GM12872 (cell line): ENCODE measurements around the gene MAD1L1.

Source experiments
- TF ChIP-seq, protein P1 (sequence below): IDR thresholded peaks from 3 replicates; pipeline ENCODE4 v1.5.1; 2011; ENCODE audit warnings: low read depth, mild to moderate bottlenecking, low read length, moderate library complexity; ENCODE audit not compliant: insufficient read depth

Gene MAD1L1

DNA sequence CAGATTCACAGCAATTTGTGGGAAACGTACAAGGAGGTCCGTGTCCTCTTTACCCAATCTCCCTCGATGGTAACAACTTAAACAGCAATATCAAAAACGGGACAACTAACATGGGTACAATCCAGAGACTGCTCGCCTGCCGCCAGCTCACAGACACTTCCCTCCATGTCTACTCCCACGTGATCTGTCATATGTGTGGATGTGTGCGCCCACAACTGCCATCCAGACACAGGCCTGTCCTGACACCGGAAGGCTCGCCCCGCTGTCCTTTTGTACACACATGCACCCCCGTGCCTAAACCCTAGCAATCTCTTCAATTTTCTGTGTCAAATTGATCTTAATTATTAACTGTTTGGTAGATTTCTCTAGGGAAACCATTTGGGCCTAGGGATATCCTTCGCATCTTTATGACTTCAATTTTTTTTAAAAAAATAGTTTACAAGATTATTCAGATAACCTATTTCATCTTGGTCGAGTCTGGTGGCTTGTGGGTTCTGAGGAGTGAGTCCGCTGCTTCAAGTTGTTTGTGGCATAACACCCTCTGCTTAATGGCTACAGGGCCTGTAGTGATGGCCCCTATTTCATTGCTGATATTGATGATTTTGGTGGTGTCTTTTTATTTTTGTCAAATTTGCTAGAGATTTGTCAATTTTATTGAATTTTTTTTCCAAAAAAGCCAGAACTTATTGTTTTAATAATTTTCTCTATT lies 260.6 kb downstream of the MAD1L1 start:
- TF ChIP-seq, protein P1, sequence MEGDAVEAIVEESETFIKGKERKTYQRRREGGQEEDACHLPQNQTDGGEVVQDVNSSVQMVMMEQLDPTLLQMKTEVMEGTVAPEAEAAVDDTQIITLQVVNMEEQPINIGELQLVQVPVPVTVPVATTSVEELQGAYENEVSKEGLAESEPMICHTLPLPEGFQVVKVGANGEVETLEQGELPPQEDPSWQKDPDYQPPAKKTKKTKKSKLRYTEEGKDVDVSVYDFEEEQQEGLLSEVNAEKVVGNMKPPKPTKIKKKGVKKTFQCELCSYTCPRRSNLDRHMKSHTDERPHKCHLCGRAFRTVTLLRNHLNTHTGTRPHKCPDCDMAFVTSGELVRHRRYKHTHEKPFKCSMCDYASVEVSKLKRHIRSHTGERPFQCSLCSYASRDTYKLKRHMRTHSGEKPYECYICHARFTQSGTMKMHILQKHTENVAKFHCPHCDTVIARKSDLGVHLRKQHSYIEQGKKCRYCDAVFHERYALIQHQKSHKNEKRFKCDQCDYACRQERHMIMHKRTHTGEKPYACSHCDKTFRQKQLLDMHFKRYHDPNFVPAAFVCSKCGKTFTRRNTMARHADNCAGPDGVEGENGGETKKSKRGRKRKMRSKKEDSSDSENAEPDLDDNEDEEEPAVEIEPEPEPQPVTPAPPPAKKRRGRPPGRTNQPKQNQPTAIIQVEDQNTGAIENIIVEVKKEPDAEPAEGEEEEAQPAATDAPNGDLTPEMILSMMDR, result no peak

DNA sequence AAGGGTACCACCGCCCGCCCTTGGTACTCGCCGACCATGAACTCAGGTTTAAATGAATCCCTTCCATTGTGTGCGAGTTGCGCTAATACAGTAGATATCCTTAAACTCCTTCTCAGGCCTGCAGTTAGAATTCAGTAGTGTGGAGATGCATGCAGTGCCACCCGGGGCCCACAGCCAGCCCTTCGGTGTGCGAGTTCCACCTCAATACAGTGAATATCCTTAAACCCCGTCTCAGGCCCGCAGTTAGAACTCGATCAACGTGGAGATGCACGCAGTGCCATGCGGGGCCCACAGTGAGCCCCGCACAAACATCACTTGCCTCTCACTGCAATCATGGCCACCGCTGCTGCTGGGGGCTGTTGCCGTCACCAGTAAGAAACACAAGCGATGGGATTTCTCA lies 261.9 kb downstream of the MAD1L1 start:
- TF ChIP-seq, protein P1, result no peak

DNA sequence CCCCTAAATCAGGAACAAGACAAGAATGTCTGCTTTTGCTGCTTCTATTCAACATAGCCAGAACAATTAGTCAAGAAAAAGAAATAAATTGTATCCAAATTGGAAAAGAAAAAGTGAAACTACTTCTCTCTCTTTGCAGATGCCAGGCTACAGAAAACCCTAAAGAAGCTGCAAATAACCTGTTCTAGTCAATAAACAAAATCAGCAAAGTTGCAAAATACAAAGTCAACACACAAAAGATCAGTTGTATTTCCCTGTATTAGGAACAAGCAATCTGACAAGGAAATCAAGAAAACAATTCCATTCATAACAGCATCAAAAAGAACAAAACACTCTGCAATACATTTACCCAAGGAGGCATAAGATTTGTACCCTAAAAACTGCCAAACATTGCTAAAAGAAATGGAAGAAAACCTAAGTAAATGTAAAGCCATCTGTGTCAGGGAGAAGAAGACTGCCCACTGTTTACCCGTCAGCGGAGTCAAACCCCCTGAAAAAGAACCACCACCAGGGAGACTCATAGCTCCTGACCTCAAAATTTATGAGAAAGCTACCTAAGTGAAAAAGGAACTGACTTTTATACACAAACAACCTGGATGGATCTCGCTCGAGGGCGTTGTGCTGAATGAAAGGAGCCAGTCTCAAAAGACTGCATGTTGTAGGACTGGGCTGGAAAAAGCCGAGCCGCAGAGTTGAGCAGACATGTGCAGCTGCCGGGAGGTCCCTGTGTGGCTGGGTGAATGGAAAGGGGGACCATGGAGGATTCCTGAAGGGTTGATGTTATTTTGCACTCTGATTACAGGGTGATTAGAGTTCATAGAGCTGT lies 263.1 kb downstream of the MAD1L1 start:
- TF ChIP-seq, protein P1, result no peak

DNA sequence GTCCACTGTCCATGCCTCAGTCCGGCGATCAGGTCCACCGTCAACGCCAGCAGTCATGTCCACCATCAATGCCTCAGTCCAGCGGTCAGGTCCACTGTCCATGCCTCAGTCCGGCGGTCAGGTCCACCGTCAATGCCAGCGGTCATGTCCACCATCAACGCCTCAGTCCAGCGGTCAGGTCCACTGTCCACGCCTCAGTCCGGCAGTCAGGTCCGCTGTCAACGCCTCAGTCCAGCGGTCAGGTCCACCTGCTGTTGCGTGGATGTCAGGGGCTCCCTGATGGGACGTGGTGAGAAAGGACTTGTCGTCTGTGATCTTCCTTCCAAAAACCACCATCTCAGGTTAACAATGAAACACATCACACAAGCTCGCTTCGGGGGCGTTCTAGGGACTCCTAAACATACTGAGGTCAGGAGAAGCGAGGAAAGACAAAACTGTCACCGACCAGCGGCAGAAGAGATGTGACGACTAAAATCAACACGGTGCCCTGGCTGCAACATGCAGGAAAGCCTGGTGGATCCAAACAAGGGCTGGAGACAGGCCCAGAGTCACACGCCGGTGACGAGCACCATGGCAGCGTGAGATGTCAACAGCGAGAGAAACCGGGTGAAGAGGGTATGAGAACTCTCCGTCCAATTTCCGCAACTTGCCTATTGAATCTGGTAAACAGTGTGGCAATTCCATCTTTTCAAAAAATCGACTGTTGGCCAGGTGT lies 264.2 kb downstream of the MAD1L1 start:
- TF ChIP-seq, protein P1, result no peak

DNA sequence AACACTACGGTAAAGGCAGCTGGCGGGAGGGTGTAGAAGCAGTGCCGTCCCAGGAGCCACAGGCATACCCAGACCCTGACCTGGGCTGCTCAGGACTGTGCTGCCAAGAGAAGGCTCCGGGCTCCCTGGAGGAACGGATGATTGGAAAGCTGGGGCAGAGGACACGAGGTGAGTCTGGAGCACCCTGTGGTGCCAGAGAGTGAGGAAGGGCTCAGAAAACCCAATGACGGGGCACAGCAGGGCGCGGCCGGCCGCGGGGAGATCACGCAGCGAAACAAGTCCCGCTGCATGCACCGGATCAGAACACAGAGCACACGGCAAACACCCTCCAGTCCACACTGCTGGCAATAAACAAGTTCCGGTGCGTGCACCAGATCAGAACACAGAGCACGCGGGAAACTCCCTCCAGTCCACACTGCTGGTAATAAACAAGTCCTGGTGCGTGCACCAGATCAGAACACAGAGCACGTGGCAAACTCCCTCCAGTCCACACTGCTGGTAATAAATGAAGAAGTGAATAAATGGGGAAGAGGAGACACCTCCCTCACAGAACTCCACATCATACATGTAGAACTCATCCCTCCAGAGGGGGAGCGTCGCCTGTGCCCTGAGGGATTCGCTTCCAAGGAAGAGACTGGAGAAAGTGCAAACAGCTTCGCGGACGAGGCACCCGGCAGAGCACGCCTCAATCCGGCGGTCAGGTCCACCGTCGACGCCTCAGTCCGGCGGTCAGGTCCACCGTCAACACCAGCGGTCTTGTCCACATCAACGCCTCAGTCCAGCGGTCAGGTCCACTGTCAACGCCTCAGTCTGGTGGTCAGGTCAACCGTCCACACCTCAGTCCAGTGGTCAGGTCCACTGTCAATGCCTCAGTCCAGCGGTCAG lies 265.0 kb downstream of the MAD1L1 start:
- TF ChIP-seq, protein P1, result no peak

DNA sequence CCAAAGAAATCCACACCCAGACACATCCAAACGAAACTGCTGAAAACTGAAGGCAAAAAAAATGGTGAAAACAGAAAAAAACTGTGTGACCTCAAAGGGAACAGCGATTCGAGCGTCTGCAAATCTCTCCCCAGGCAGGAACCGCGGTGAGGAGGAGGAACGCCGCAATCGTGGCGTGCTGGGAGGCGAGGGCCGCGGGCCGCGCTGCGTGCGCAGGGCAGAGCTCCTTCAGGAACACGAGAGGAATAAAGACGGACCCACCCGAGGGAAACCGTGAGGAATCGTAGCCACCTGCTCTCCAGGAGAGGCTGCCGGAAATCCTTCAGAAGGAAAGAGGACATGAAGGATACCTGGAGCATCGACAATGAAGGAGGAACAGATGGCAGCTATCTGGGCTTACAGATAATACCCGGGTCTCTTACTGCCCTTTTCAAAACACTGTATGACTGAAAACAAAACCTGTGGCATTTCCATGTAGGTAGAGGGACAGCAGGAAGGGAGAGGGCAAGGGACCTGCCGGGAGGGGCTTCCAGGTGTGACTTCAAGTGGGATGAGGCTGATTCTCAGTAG lies 266.0 kb downstream of the MAD1L1 start:
- TF ChIP-seq, protein P1, result no peak
